Ovary (tissue), 9 donors: ENCODE data around the gene ARHGEF11. TPM values are rescaled to one million over a fixed set of nuclear protein-coding genes. Genes with fewer than 3 reads are reported as not detected.
A peak's percentile ranks its signal among the peaks of the same experiment; 100 is the strongest.

Experiments used
- DNase-seq, 5 donors: peaks; one replicate each; pipeline ENCODE4 v3.0.0-alpha.2; 2019 to 2020
- H3K27ac ChIP-seq, 2 donors: fragments of 200-600 bp; one replicate each; pipeline versions ENCODE4 v1.5.1 to v1.8.0; 2019 to 2022
- H3K27me3 ChIP-seq: fragments of 200-600 bp; one replicate; pipeline ENCODE4 v1.8.0; 2022
- H3K36me3 ChIP-seq: fragments of 200-600 bp; sonication (generic); one replicate; pipeline ENCODE4 v1.5.1; 2019
- H3K4me1 ChIP-seq: one replicate; pipeline ENCODE4 v1.8.1; 2013; ENCODE audit warnings: mild to moderate bottlenecking, moderate library complexity; ENCODE audit not compliant: insufficient read depth
- H3K4me3 ChIP-seq: fragments of 200-600 bp; sonication (generic); one replicate; pipeline ENCODE4 v1.5.1; 2017
- H3K9me3 ChIP-seq, 2 donors: fragments of 200-600 bp in 1 of 2; sonication (generic) in 1 of 2; one replicate each; pipeline versions ENCODE4 v1.5.1 to v1.8.1; 2013 to 2019; ENCODE audit warnings: mild to moderate bottlenecking in 1 of 2, moderate library complexity in 1 of 2
- EP300 ChIP-seq: sonication (generic); formaldehyde crosslinking; IDR thresholded peaks from one replicate; pipeline ENCODE4 v1.6.1; 2017; ENCODE audit warnings: antibody characterized with exemption
- POLR2A ChIP-seq: fragments of 450-650 bp; IDR thresholded peaks from one replicate; pipeline ENCODE4 v1.6.1; 2017; ENCODE audit warnings: antibody characterized with exemption, mild to moderate bottlenecking, moderate library complexity
- WGBS, 3 donors: extraction: QIAGEN DNeasy Blood & Tissue Kit in 1 of 3; methylation state at CpG; one replicate each; pipeline versions ENCODE4 v1.1.5 to v1.1.7; 2013 to 2017; 5-methylcytosine and 5-hydroxymethylcytosine counted together
- intact Hi-C, 4 donors: fragments of 100-400 bp; cut with DNase I; formaldehyde crosslinking; loops; one replicate each; pipeline versions ENCODE4 v1.11.0 to v1.15.1; 2022 to 2023
- polyA plus RNA-seq, 2 donors: library from polyadenylated mRNA; stranded (reverse); fragments of 200-250 nt in 1 of 2; fragments of 350-450 nt in 1 of 2; fragmentation: Illumina TruSeq in 1 of 2; extraction: RNeasy Lipid Tissue Mini Kit (QIAGEN cat#74804) in 1 of 2; gene quantifications; one replicate each; pipeline ENCODE4 v1.2.3, GENCODE V29; 2013 to 2014
- total RNA-seq, 7 donors: library from RNA; depleted of rRNA in 2 of 7; stranded (reverse); fragments of >200 nt in 2 of 7; fragmentation: NEBNext Ultra II Directional in 3 of 7; extraction: Animal tissue kit (Norgen Biotek cat#: 25700) in 3 of 7; gene quantifications; one replicate each; pipeline versions ENCODE4 v1.1.0 to v1.2.4, GENCODE V29; 2016 to 2023
- TF ChIP-seq, protein P1 (sequence below), 3 donors: fragments of 450-650 bp in 2 of 3; fragments of 200-600 bp in 1 of 3; IDR thresholded peaks; one replicate each; pipeline versions ENCODE4 v1.5.1 to v1.8.0; 2016 to 2022; ENCODE audit warnings: antibody characterized with exemption in 3 of 3, mild to moderate bottlenecking in 1 of 3
- donor health status: DM: no; HTN: no; CAD: no; lungs with moderate emphysema.
- donor health status: DM: no; HTN: no; CAD: no.
- donor health status: Bipolar disorder and iron deficiency.
- donor health status: DM: yes; HTN: yes; CAD: no.
- donor health status: DM: no; HTN: no; CAD: no.
- donor health status: DM: yes; HTN: yes; CAD: no.

Gene ARHGEF11
- total and polyA plus RNA-seq, 9 donors = 14.3 to 43.9 (median 26.8) TPM

DNA sequence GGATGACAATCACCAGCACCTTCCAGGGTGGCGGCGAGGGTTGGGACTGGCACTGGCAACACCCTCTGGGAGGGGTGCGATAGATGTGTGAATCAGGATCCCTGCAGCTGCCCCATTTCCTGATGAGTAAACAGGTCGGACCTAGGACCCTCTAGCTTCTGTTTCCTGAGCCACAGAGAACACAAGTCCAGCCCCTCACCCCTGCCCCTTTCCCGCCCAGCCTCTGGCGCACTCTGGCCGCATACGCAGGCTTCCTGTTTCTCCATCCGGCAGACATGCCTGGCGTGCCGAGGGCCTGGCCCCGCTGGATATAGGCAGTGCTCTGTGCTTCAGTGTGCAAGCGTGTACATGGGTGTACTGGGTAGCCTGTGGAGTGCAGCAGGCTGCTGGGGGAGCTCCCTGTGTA, 147.4 kb downstream of the ARHGEF11 start:
- no peaks in the 10 kb centered on the region for H3K9me3 ChIP-seq
- peak overlapping the region in 1 of 2 donors; percentile 32 for H3K27ac ChIP-seq
- H3K4me3 ChIP-seq = no peak overlapping the region
- intact Hi-C loops = no loop called here
- TF ChIP-seq, protein P1, sequence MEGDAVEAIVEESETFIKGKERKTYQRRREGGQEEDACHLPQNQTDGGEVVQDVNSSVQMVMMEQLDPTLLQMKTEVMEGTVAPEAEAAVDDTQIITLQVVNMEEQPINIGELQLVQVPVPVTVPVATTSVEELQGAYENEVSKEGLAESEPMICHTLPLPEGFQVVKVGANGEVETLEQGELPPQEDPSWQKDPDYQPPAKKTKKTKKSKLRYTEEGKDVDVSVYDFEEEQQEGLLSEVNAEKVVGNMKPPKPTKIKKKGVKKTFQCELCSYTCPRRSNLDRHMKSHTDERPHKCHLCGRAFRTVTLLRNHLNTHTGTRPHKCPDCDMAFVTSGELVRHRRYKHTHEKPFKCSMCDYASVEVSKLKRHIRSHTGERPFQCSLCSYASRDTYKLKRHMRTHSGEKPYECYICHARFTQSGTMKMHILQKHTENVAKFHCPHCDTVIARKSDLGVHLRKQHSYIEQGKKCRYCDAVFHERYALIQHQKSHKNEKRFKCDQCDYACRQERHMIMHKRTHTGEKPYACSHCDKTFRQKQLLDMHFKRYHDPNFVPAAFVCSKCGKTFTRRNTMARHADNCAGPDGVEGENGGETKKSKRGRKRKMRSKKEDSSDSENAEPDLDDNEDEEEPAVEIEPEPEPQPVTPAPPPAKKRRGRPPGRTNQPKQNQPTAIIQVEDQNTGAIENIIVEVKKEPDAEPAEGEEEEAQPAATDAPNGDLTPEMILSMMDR (IDR thresholded peaks at IDR 0.05) = no peak
- TF ChIP-seq EP300 = no peak
- TF ChIP-seq POLR2A = no peak
- H3K36me3 ChIP-seq = no peaks in the 10 kb centered on the region
- DNase-seq = peak; percentile 40 to 74 (median 57)
- 10 to 33% (median 18%) methylated on average over 9 to 13 of the region's 13 CpGs for WGBS, 3 donors
- H3K27me3 ChIP-seq = no peaks in the 10 kb centered on the region
- H3K4me1 ChIP-seq = peaks cover 34% of the 10 kb centered on the region

DNA sequence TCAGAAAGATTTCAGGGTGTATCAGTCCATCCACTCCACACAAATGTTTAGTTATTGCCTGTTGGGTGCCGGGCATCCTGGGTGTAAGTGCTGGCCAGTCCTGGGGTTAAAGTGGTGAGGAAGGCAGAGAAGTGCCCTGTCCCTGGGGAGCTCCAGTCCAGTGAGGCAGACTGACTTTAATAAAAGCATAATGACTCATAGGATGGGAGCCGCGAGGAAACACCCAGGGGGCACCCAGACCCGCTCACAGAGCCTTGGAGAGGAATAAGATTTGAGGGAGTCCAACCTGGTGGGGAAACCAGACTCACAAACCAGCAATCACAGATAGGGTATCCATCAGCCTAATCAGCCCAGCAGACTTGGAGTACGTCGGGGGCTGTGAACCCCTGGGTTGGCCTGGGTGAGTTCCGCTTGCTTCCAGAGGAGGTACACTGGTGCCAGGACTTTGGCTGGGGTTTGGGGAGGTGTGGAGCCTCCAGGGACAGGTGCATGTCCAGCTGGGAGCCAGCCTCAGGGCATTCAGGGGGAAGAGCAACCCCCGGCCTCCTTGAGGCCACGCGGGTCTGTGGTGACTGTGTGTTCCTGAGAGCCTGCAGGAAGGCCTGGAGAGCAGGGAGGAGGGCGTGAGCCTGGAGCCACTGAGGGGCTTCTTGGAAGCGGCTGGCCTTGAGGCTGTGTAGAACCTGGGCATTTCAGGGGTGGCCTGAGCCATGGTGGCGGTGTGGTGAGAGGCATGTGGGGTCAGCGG, 148.3 kb downstream of the ARHGEF11 start:
- H3K9me3 ChIP-seq = no peaks in the 10 kb centered on the region
- WGBS, 3 donors = 70 to 81% (median 73%) methylated on average over 14 of the region's 14 CpGs
- TF ChIP-seq, protein P1 (IDR thresholded peaks at IDR 0.05) = no peak
- no peak for TF ChIP-seq POLR2A
- TF ChIP-seq EP300 = no peak
- H3K4me3 ChIP-seq = no peak overlapping the region
- H3K4me1 ChIP-seq = peaks cover 29% of the 10 kb centered on the region
- intact Hi-C loops = loop anchor here in 1 of 4 donors (1.0 kb wide), 1 partner anchor 29 kb away; no protein-coding TSS in a partner anchor
- H3K27me3 ChIP-seq = no peaks in the 10 kb centered on the region
- H3K27ac ChIP-seq = peak overlapping the region; percentile 19 to 27
- H3K36me3 ChIP-seq = no peaks in the 10 kb centered on the region
- no peak for DNase-seq

DNA sequence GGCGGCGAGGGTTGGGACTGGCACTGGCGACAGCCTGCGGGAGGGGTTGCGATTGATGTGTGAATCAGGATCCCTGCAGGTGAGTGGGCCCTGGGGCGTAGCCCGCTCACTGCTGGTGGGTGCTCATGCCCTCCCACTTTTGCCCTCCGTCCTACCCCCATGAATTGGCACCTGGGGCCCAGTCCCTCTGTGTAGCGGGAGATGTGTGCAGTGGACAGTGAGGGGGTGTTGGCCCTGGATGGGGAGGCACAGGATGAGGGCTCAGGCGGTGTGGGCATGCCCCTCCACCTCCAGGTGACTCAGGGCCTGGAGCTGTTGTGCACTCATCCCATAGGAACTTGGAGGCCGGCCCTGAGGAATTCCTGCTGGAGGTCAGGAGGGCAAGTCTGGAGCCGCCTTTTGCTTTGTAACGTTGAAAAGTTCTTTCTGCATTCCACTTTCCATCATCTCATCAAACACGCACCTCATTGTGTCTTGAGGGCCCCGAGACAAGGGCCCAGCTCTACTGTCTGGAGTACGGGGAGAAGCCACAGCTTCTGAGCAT, 149.0 kb downstream of the ARHGEF11 start:
- H3K4me1 ChIP-seq = peaks cover 25% of the 10 kb centered on the region
- DNase-seq = peak; percentile 47 to 65 (median 53)
- H3K9me3 ChIP-seq = no peaks in the 10 kb centered on the region
- H3K27me3 ChIP-seq = no peaks in the 10 kb centered on the region
- H3K27ac ChIP-seq = peak overlapping the region in 1 of 2 donors; percentile 19
- H3K36me3 ChIP-seq = no peaks in the 10 kb centered on the region
- intact Hi-C loops = loop anchor here in 1 of 4 donors (1.0 kb wide), 1 partner anchor 30 kb away; no protein-coding TSS in a partner anchor
- TF ChIP-seq EP300 (no peak), POLR2A (no peak)
- H3K4me3 ChIP-seq = no peak overlapping the region
- 65 to 73% (median 71%) methylated on average over 16 of the region's 16 CpGs for WGBS, 3 donors

DNA sequence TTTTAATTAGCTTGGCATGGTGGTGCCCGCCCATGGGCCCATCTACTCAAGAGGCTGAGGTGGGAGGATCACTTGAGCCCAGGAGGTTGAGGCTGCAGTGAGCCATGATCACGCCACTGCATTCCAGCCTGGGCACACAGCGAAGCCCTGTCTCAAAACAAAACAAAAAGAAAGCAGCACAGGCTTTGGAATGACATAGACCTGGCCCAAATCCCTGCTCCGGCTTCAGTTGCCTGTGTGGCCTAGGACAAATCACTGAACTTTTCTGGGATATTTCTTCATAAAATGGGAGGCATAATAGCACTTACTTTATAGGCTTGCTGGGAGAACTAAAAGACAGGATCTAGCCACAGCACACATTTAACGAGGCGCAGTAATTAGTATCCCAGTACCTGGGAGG, 149.6 kb downstream of the ARHGEF11 start:
- Histone ChIP-seq H3K4me1 (peaks cover 19% of the 10 kb centered on the region), H3K27ac (peak overlapping the region in 1 of 2 donors; percentile 82), H3K36me3 (no peaks in the 10 kb centered on the region), H3K27me3 (no peaks in the 10 kb centered on the region), H3K9me3 (no peaks in the 10 kb centered on the region), H3K4me3 (no peak overlapping the region)
- intact Hi-C loops = no loop called here
- 71 to 80% (median 75%) methylated on average over 6 of the region's 6 CpGs for WGBS, 3 donors
- TF ChIP-seq, protein P1 (IDR thresholded peaks at IDR 0.05) = no peak
- no peak for TF ChIP-seq POLR2A
- no peak for DNase-seq

DNA sequence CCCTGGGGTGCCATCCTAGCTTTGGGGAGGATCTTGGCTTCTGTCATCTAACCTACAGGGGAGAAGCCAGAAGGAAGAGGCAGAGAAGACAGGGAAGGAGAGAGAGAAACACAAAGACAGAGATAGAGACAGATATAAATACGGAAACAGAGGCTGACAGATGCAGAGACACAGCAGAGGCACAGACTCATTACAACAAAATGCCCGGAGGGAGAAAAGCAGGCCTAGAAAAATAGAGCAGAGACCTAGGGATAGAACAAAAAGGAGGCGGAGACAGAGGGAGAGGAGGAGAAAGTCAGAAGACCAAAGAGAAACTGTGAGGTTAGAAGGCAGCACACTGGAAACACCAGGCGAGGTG, 150.1 kb downstream of the ARHGEF11 start:
- Histone ChIP-seq H3K4me1 (peaks cover 19% of the 10 kb centered on the region), H3K4me3 (no peak overlapping the region), H3K9me3 (no peaks in the 10 kb centered on the region), H3K27ac (peak overlapping the region; percentile 82 to 94), H3K27me3 (no peaks in the 10 kb centered on the region), H3K36me3 (no peaks in the 10 kb centered on the region)
- no peak for DNase-seq
- TF ChIP-seq, protein P1 (IDR thresholded peaks at IDR 0.05) = no peak
- TF ChIP-seq POLR2A (no peak), EP300 (no peak)
- intact Hi-C loops = no loop called here
- 57 to 61% (median 58%) methylated on average over 4 of the region's 4 CpGs for WGBS, 3 donors
